ENCODE data around the gene FBXO34.

The FBXO34 gene

GRCh38 chr14:55270832-55271571, at the start of gene FBXO34:
TSS of gene FBXO34 (plus strand) at chr14:55271421. CDS start at chr14:55350391, 78,970 bp downstream.
- peak; percentile 80 to 96 for DNase-seq

GRCh38 chr14:55221968-55222367, 49.3 kb upstream of the FBXO34 start:
- no peak for DNase-seq

- DNase-seq, result no peak
Measured at GRCh38 chr14:55223364-55223763, 47.9 kb upstream of the FBXO34 start.

- DNase-seq, result no peak
Measured at GRCh38 chr14:55228261-55228660, 43.0 kb upstream of the FBXO34 start.

GRCh38 chr14:55233591-55233990, 37.6 kb upstream of the FBXO34 start:
- no peak for DNase-seq

- no peak for DNase-seq
Measured at GRCh38 chr14:55238019-55238680, 33.1 kb upstream of the FBXO34 start.

GRCh38 chr14:55239320-55239719, 31.9 kb upstream of the FBXO34 start:
- DNase-seq, result no peak

- DNase-seq, result no peak
Measured at GRCh38 chr14:55240526-55241178, 30.6 kb upstream of the FBXO34 start.

GRCh38 chr14:55241673-55242072, 29.5 kb upstream of the FBXO34 start:
- no peak for DNase-seq

- no peak for DNase-seq
Measured at GRCh38 chr14:55243386-55243785, 27.8 kb upstream of the FBXO34 start.

- no peak for DNase-seq
Measured at GRCh38 chr14:55243813-55244212, 27.4 kb upstream of the FBXO34 start.

GRCh38 chr14:55245657-55246268, 25.5 kb upstream of the FBXO34 start:
- DNase-seq, result peak in 1 of 2 experiments; percentile 16

- DNase-seq, result no peak
Measured at GRCh38 chr14:55248411-55248810, 22.8 kb upstream of the FBXO34 start.

- no peak for DNase-seq
Measured at GRCh38 chr14:55249423-55249822, 21.8 kb upstream of the FBXO34 start.

GRCh38 chr14:55253276-55253675, 17.9 kb upstream of the FBXO34 start:
- no peak for DNase-seq

GRCh38 chr14:55254581-55254980, 16.6 kb upstream of the FBXO34 start:
- no peak for DNase-seq

- no peak for DNase-seq
Measured at GRCh38 chr14:55255979-55256378, 15.2 kb upstream of the FBXO34 start.

GRCh38 chr14:55256586-55256985, 14.6 kb upstream of the FBXO34 start:
- DNase-seq, result no peak

- no peak for DNase-seq
Measured at GRCh38 chr14:55265197-55265596, 6.0 kb upstream of the FBXO34 start.

- no peak for DNase-seq
Measured at GRCh38 chr14:55267820-55268219, 3.4 kb upstream of the FBXO34 start.

- peak; percentile 65 to 68 for DNase-seq
Measured at GRCh38 chr14:55271572-55272298, 514 bp downstream of the FBXO34 start.

- no peak for DNase-seq
Measured at GRCh38 chr14:55272387-55272786, 1.2 kb downstream of the FBXO34 start.

- DNase-seq, result no peak
Measured at GRCh38 chr14:55272922-55273321, 1.7 kb downstream of the FBXO34 start.
